ENCODE results near the gene CDK6.
"Not testable (repeated sequence)": the region's sequence is repeated elsewhere in the genome, so short reads cannot be mapped to it uniquely, and the experiment has no call there.

The CDK6 gene

GRCh38 chr7:92761391-92762097, 74.8 kb downstream of the CDK6 start:
- DNase-seq (ENCODE audit: low read depth): no peak

GRCh38 chr7:92758796-92759431, 77.5 kb downstream of the CDK6 start:
- no peak for DNase-seq (ENCODE audit: low read depth)

GRCh38 chr7:92757311-92757910, 79.0 kb downstream of the CDK6 start:
- not testable (repeated sequence) for DNase-seq (ENCODE audit: low read depth)

GRCh38 chr7:92755680-92756079, 80.7 kb downstream of the CDK6 start:
- DNase-seq (ENCODE audit: low read depth): no peak

GRCh38 chr7:92754919-92755581, 81.3 kb downstream of the CDK6 start:
- DNase-seq (ENCODE audit: low read depth): no peak

GRCh38 chr7:92753614-92754013, 82.8 kb downstream of the CDK6 start:
- DNase-seq (ENCODE audit: low read depth): no peak

- DNase-seq (ENCODE audit: low read depth): no peak
These were observed 84.2 kb downstream of the CDK6 start for GRCh38 chr7:92751902-92752901.

- DNase-seq (ENCODE audit: low read depth): no peak
These were observed 85.4 kb downstream of the CDK6 start for GRCh38 chr7:92750946-92751345.

- no peak for DNase-seq (ENCODE audit: low read depth)
These were observed 85.9 kb downstream of the CDK6 start for GRCh38 chr7:92750447-92750839.

GRCh38 chr7:92749832-92750446, 86.4 kb downstream of the CDK6 start:
- no peak for DNase-seq (ENCODE audit: low read depth)

GRCh38 chr7:92749327-92749755, 87.0 kb downstream of the CDK6 start:
- no peak for DNase-seq (ENCODE audit: low read depth)

GRCh38 chr7:92748495-92748894, 87.9 kb downstream of the CDK6 start:
- DNase-seq (ENCODE audit: low read depth): no peak

GRCh38 chr7:92747041-92747835, 89.1 kb downstream of the CDK6 start:
- no peak for DNase-seq (ENCODE audit: low read depth)

- DNase-seq (ENCODE audit: low read depth): no peak
These were observed 91.1 kb downstream of the CDK6 start for GRCh38 chr7:92745241-92745640.

GRCh38 chr7:92744180-92744579, 92.2 kb downstream of the CDK6 start:
- not testable (repeated sequence) for DNase-seq (ENCODE audit: low read depth)

- DNase-seq (ENCODE audit: low read depth): no peak
These were observed 94.2 kb downstream of the CDK6 start for GRCh38 chr7:92742186-92742585.

GRCh38 chr7:92740700-92741126, 95.7 kb downstream of the CDK6 start:
- DNase-seq (ENCODE audit: low read depth): no peak

- no peak for DNase-seq (ENCODE audit: low read depth)
These were observed 96.2 kb downstream of the CDK6 start for GRCh38 chr7:92740134-92740533.

- DNase-seq (ENCODE audit: low read depth): no peak
These were observed 97.3 kb downstream of the CDK6 start for GRCh38 chr7:92739091-92739490.

- DNase-seq (ENCODE audit: low read depth): no peak
These were observed 98.7 kb downstream of the CDK6 start for GRCh38 chr7:92737706-92738105.

Measured in stimulated activated CD4-positive, alpha-beta T cell treated with anti-CD3 and anti-CD28 coated beads, Interleukin-2, amount 100 ng/mL, for 4 hours (primary cell).